Smooth muscle cell (in vitro differentiated cells): ENCODE measurements around the gene EPN2. TPM values are rescaled to one million over a fixed set of nuclear protein-coding genes. Genes with fewer than 3 reads are reported as not detected.
"Not testable (repeated sequence)": the region's sequence is repeated elsewhere in the genome, so short reads cannot be mapped to it uniquely, and the experiment has no call there.

Source experiments
- DNase-seq: peaks from one replicate; lab custom pipeline; 2025; ENCODE audit not compliant: unreplicated experiment; lab: John Stamatoyannopoulos, UW
- H2AFZ ChIP-seq: fragments of 200-600 bp; sonication (generic); 2 replicates; pipeline ENCODE4 v1.6.0; 2016; ENCODE audit warnings: antibody characterized with exemption, low read depth, mild to moderate bottlenecking
- H3F3A ChIP-seq: fragments of 200-600 bp; sonication (generic); 2 replicates; pipeline ENCODE4 v1.6.0; 2017; ENCODE audit warnings: antibody characterized with exemption, low read depth
- H3K27ac ChIP-seq: fragments of 200-600 bp; sonication (generic); 2 replicates; pipeline ENCODE4 v1.5.1; 2016; ENCODE audit warnings: low read depth, mild to moderate bottlenecking
- H3K27me3 ChIP-seq: fragments of 200-600 bp; sonication (generic); 2 replicates; pipeline ENCODE4 v1.6.1; 2016; ENCODE audit warnings: low read depth, mild to moderate bottlenecking
- H3K36me3 ChIP-seq: fragments of 200-600 bp; sonication (generic); 2 replicates; pipeline ENCODE4 v1.5.1; 2016; ENCODE audit warnings: low read depth
- H3K4me1 ChIP-seq: fragments of 200-600 bp; sonication (generic); 2 replicates; pipeline ENCODE4 v1.5.1; 2016; ENCODE audit warnings: low read depth
- H3K4me2 ChIP-seq: fragments of 200-600 bp; sonication (generic); 2 replicates; pipeline ENCODE4 v1.6.0; 2016; ENCODE audit warnings: mild to moderate bottlenecking
- H3K4me3 ChIP-seq: fragments of 200-600 bp; sonication (generic); 2 replicates; pipeline ENCODE4 v1.5.1; 2016; ENCODE audit warnings: mild to moderate bottlenecking
- H3K79me2 ChIP-seq: fragments of 200-600 bp; sonication (generic); 2 replicates; pipeline ENCODE4 v1.6.0; 2016; ENCODE audit warnings: low read depth, mild to moderate bottlenecking
- H3K9ac ChIP-seq: fragments of 200-600 bp; sonication (generic); 2 replicates; pipeline ENCODE4 v1.6.0; 2016; ENCODE audit warnings: low read depth
- H3K9me3 ChIP-seq: fragments of 200-600 bp; sonication (generic); replicated peaks from 2 replicates; pipeline ENCODE4 v1.5.1; 2016; ENCODE audit warnings: low read depth
- H4K20me1 ChIP-seq: fragments of 200-600 bp; sonication (generic); 2 replicates; pipeline ENCODE4 v1.6.0; 2016; ENCODE audit warnings: low read depth
- CTCF ChIP-seq: fragments of 200-600 bp; sonication (generic); IDR thresholded peaks from 2 replicates; pipeline ENCODE4 v1.5.1; 2017; ENCODE audit warnings: borderline replicate concordance, mild to moderate bottlenecking, antibody characterized with exemption; ENCODE audit not compliant: insufficient read depth, poor library complexity, severe bottlenecking
- WGBS: methylation state at CpG from one replicate; pipeline ENCODE4 v1.1.7; 2016; ENCODE audit warnings: low lambda C conversion rate; 5-methylcytosine and 5-hydroxymethylcytosine counted together
- polyA plus RNA-seq: library from polyadenylated mRNA; unstranded; fragments of >200 nt; fragmentation: Nextera tagmentation; extraction: Ambion mirVana; gene quantifications from 2 replicates; pipeline ENCODE4 v1.2.1, GENCODE V29; 2016
- total RNA-seq: library from RNA; depleted of rRNA; stranded (reverse); fragments of >200 nt; gene quantifications from 2 replicates; pipeline ENCODE4 v1.2.3, GENCODE V29; 2014

EPN2 gene
- total and polyA plus RNA-seq, 2 experiments from 2014 or later = 27.6 to 46.7 TPM

DNA sequence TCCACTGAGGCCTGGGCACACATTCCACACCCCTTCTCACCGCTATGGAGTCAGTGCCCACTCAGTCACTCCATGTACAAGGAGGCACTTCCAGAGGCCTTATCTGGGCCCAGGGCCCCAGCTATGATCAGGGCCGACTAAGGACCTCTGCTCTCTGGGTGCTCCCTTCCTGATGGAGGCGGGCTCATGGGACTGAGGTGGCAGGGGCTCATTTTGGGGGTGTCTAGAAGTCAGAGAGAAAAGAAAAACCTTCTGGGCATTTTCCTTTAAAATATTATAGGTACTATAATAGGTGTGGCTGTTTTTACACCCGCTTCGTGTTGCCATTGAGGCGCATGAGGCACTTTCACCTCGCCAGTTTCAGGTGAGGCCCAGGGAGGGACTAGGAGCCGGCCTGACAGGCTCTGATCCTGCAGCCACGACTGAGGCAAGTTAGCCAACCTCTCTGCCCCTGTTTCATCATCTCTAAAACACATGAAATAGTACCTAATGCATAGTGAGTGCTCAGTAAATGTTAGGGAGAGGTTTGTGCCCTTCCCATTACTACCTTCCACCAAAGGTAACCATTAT lies 111.0 kb downstream of the EPN2 start:
- Histone ChIP-seq H3F3A (peaks cover 25% of the 10 kb centered on the region), H3K36me3 (no peaks in the 10 kb centered on the region), H3K9me3 (no peaks in the 10 kb centered on the region), H3K27ac (peak overlapping the region; percentile 70), H3K79me2 (no peaks in the 10 kb centered on the region), H4K20me1 (no peaks in the 10 kb centered on the region), H3K4me2 (no peak overlapping the region), H3K9ac (no peak overlapping the region), H3K4me3 (no peak overlapping the region), H3K27me3 (no peaks in the 10 kb centered on the region), H3K4me1 (peaks cover 7% of the 10 kb centered on the region), H2AFZ (no peak overlapping the region)
- DNase-seq = no peak
- TF ChIP-seq CTCF = no peak
- WGBS = 89% methylated on average over 9 of the region's 9 CpGs

- 98% methylated on average over 9 of the region's 9 CpGs for WGBS
- H3K4me1 ChIP-seq = peaks cover 7% of the 10 kb centered on the region
- H3K27me3 ChIP-seq = no peaks in the 10 kb centered on the region
- H3K9me3 ChIP-seq = no peaks in the 10 kb centered on the region
- H3K27ac ChIP-seq = peak overlapping the region; percentile 70
- peaks cover under 1% of the 10 kb centered on the region for H4K20me1 ChIP-seq
- no peak for TF ChIP-seq CTCF
- H3K9ac ChIP-seq = no peak overlapping the region
- H3K4me3 ChIP-seq = no peak overlapping the region
- peaks cover 26% of the 10 kb centered on the region for H3F3A ChIP-seq
- H2AFZ ChIP-seq = no peak overlapping the region
- no peak for DNase-seq
- H3K36me3 ChIP-seq = no peaks in the 10 kb centered on the region
- H3K79me2 ChIP-seq = no peaks in the 10 kb centered on the region
- no peak overlapping the region for H3K4me2 ChIP-seq
Observed at GRCh38 chr17:19348806-19349205, 111.6 kb downstream of the EPN2 start.

GRCh38 chr17:19353401-19353800 lies 116.2 kb downstream of the EPN2 start:
- not testable (repeated sequence) for H3K27ac ChIP-seq, H3K79me2 ChIP-seq, H3K4me2 ChIP-seq, H3K9ac ChIP-seq, H3K4me1 ChIP-seq, H3K27me3 ChIP-seq, H2AFZ ChIP-seq, H4K20me1 ChIP-seq, DNase-seq, H3F3A ChIP-seq, H3K36me3 ChIP-seq, H3K9me3 ChIP-seq, H3K4me3 ChIP-seq
- 90% methylated on average over 11 of the region's 11 CpGs for WGBS

- 79% methylated on average over 6 of the region's 6 CpGs for whole genome bisulfite sequencing
- no peak overlapping the region for H3K9ac ChIP-seq
Observed at GRCh38 chr17:19354748-19355147, 117.6 kb downstream of the EPN2 start.

More at GRCh38 chr17:19354748-19355147, 117.6 kb downstream of the EPN2 start:
- H3K9me3 ChIP-seq = no peaks in the 10 kb centered on the region
- H3K27ac ChIP-seq = peak overlapping the region; percentile 41
- no peak for TF ChIP-seq CTCF
- peaks cover 6% of the 10 kb centered on the region for H3F3A ChIP-seq
- H3K79me2 ChIP-seq = no peaks in the 10 kb centered on the region
- no peak overlapping the region for H3K4me3 ChIP-seq
- H3K36me3 ChIP-seq = no peaks in the 10 kb centered on the region
- H4K20me1 ChIP-seq = peaks cover 7% of the 10 kb centered on the region
- H3K27me3 ChIP-seq = no peaks in the 10 kb centered on the region
- DNase-seq = no peak
- no peak overlapping the region for H2AFZ ChIP-seq
- H3K4me1 ChIP-seq = no peaks in the 10 kb centered on the region
- no peak overlapping the region for H3K4me2 ChIP-seq
